Colon (tissue), 2 donors: ENCODE results near the gene PDGFRA.
"Not testable (repeated sequence)": the region's sequence is repeated elsewhere in the genome, so short reads cannot be mapped to it uniquely, and the experiment has no call there.

Experiments
- FAIRE-seq: peaks from 2 replicates; lab custom pipeline; 2012; peaks lifted over from hg19 to GRCh38; lab: Jason Lieb, UNC
- donor health status: control.
- donor health status: control.

Gene PDGFRA

GRCh38 chr4:54228056-54228527 lies 1.0 kb upstream of the PDGFRA start:
- FAIRE-seq = no peak

- no peak for FAIRE-seq
Measured at GRCh38 chr4:54228546-54228945, 547 bp upstream of the PDGFRA start.

DNA sequence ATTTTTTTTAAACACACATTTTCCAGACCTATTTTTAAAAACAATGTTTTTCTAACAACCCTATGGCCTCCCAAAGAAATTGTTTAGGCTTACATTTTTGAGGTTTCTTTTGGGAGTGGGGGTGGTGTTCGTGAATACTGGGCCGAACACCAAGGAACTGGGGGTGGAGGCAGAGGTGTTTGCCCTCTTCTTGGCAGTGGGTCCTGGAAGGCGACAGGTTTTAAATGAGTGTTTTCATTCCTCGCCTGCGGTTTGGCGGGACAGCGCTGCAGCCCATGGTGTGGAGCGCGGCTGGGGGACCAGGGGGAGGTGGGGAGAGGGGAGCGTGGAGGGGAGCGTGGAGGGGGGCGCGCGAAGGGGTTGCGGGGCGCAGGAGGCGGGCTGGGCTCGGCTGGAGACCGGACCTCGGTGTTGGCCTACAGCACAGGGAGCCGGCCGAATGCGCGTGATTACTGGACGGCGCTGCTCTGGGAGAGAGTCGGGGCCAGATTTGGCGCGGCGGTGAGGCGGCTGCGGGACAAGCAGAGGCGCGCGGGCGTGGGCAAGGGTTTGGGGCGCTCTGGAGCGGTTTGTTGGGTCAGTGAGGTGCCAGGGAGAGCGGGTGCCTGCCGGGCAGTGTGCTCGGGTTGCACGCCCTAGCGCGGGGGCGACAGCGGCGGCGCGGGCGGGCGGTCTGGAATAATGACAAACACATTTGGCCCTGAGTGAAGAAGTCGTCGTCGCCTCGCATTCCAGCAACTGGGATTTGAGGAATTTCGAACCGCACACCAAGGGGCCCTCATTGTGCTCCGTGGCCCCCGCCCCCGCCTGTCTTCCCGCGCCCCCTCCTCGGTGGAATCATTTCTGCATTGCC lies 764 bp downstream of the PDGFRA start:
- FAIRE-seq = no peak

DNA sequence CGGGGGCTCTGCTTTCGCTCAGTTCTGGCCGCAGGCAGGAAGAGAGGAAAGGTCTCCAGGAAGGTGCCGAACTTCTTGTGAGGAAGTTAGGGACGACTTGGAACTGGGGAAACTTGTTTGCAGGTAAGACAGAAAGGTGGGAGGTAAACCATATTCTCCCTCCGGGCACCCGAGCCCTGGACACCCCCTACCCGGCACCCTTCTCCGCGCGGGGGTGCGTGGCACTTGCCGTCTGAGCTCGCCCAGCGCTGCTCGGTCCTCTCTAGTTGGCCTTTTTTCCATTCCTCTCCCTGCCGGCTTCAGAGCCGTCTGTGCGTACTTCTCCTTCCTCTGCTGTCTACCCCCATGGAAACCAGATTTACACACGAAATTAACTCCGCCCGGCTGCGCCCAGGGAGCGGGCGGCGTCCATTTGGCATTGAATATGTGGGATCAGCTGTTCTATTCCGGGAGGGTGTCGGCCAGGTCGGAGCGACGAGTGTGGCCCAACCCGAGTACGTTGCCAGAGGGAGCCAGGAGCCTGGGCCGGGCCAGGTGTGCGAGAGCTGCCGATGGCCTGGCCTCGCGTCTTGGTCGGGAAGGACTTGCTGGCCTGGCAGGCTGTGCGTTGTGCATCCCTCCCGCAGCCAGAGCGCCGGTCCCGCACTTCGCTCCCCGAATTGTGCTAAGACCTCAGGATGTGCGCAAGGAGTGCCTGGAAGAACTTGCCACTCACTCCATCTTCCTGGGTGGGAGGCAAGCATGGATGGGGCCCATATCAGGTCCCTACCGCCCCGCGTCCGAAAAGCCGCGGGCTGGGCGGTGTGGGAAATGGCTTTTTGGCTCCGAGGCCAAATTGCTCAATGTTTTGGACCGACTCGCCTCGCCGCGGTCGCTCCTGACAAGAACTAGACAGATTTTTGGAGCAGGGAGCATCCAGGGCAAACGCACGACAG lies 1.7 kb downstream of the PDGFRA start:
- no peak for FAIRE-seq

GRCh38 chr4:54231419-54231767 lies 2.3 kb downstream of the PDGFRA start:
- FAIRE-seq = no peak

DNA sequence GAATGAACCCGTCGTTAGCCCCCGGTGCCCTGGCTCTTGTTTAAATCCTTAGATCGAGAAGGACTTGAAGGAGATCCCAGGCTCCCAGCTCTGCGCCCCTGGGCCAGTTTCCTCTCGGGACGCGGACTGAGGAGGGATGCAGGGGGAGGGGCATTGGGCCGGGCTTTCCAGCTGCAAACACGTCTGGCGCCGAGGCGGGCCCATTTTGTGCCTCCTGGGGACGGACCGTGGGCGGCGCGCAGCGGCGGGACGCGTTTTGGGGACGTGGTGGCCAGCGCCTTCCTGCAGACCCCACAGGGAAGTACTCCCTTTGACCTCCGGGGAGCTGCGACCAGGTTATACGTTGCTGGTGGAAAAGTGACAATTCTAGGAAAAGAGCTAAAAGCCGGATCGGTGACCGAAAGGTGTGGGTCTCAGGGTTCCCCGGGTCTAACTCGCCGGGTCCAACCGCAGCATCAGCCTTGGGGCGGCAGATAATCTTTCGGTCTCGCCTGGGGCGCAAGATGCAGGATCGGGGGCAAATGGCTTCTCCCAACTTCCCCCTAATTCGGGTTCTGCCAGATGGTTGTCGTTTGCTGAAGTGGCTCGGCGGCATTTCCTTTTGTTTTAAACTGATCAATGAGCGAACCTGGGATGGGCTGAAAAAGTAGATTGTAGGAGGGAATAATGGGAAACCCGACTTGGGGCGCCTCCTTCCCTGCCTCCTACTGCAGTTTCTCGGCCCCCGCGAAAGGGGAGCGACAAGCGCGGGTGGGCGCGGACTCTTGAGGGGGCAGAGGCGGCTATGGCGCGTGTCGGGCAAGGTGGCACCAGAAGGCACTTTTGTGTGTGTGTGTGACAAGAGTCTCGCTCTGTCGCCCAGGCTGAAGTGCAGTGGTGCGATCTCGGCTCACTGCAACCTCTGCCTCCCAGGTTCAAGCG lies 2.9 kb downstream of the PDGFRA start:
- no peak for FAIRE-seq

- FAIRE-seq = no peak
Measured at GRCh38 chr4:54233277-54233696, 4.2 kb downstream of the PDGFRA start.

GRCh38 chr4:54233697-54234496 lies 4.8 kb downstream of the PDGFRA start:
- no peak for FAIRE-seq

DNA sequence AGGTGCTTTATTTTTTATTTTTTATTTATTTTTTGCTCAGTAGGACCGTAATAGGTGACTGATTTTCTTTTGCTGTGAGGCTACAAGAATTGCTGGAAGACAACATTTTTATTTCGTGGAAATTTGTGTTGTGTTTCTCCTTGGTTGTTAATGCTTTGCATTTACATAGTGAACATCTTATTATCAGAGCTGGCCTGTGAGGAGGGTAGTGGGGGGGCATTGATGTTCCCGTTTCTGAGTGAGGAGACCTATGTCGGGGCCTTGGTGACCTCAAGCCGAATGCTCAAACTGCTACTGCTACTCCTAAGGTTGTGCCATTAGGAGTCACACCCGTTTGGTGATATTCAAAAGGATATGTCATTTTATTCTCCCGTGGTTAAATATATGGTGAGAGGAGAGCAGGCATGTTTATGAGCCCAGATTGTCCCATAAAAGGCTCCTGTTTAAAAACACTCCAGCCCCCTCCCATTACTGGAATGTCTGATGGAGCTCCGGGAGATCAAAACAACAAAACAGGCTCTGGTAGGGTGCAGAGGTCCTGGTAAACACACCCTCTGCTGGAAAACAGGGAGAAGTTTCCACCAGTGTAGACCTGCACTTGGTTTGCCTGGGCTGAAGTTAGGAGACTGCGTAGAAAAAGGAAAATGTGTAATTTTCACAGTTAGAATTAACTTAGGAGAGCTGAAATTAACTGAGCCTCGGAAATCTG lies 5.6 kb downstream of the PDGFRA start:
- no peak for FAIRE-seq

DNA sequence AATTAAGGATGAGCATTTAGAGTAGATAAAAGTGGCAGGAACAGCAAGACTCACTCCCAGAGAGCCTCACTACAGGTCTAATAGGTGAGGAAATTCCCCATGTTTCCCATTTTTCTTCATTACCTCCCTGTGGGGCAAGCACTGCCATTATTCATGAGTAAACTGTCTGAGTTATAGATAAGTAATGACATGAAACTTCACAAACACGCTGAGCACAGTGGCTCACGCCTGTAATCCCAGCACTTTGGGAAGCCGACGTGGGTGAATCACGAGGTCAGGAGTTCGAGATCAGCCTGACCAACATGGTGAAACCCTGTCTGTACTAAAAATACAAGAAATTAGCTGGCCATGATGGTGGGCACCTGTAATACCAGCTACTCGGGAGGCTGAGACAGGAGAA lies 7.2 kb downstream of the PDGFRA start:
- not testable (repeated sequence) for FAIRE-seq

- FAIRE-seq = no peak
Measured at GRCh38 chr4:54237770-54238169, 8.7 kb downstream of the PDGFRA start.

- FAIRE-seq = no peak
Measured at GRCh38 chr4:54238389-54238788, 9.3 kb downstream of the PDGFRA start.

DNA sequence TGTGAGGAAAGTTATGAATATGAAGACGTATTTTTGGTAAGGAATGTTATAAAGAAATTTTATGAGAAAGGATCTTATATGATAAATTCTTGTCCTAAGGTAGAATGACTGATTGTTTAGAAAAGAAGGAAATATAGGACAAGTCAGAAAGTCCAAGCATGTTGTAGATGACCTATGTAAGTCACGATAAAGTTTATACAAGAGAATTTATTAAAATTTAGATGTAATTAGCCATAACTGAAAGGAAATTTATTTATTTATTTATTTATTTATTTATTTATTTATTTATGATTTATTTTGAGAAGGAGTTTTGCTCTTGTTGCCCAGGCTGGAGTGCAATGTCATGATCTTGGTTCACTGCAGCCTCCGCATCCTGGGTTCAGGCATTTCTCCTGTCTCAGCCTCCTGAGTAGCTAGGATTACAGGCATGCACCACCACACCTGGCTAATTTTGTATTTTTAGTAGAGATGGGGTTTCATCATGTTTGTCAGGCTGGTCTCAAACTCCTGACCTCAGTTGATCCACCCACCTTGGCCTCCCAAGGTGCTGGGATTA lies 12.3 kb downstream of the PDGFRA start:
- not testable (repeated sequence) for FAIRE-seq

GRCh38 chr4:54243541-54243940 lies 14.4 kb downstream of the PDGFRA start:
- FAIRE-seq = not testable (repeated sequence)

GRCh38 chr4:54252312-54252711 lies 23.2 kb downstream of the PDGFRA start:
- not testable (repeated sequence) for FAIRE-seq

DNA sequence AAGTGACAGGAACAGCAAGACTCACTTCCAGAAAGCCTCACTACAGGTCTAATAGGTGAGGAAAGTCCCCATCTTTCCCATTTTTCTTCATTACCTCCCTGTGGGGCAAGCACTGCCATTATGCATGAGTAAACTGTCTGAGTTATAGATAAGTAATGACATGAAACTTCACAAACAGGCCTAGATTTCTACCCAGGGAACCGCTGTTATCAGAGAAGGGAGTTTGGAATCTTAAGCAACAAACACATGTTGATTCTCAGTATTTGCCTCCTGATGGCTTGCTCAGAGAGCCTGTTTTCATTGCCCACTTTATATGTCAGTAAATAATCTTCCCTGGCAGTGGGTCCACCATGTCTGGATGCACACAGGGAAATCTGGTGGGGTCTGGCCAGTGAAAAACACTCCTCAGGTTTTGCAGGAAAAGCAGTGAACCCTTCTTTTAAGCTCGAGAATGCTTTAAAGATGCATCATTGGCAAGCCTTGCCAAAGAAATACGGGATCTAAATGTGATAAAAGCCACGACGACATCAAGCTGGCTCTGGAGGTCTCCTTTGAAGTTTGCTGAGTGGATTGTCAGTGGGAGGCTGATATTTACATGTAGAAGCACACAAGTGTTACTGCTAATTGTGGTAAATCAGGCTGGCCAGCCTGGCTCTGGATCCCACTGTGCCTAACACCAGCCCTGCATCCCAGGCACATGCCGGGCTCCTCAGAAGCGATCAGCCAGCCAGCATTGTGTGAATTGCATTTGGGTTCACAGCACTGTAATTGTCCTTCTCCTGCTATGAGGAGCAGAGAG lies 25.2 kb downstream of the PDGFRA start:
- no peak for FAIRE-seq

- FAIRE-seq = no peak
Measured at GRCh38 chr4:54254915-54255246, 25.8 kb downstream of the PDGFRA start.

- FAIRE-seq = no peak
Measured at GRCh38 chr4:54255881-54256280, 26.8 kb downstream of the PDGFRA start.
